GM19468 (cell line): ENCODE measurements around the gene ZNF3.
A peak's percentile ranks its signal among the peaks of the same experiment; 100 is the strongest.

Source experiments
- ATAC-seq: cut with Tn5 transposase; IDR thresholded peaks from one replicate; pipeline ENCODE4 v1.9.1; 2021; ENCODE audit warnings: mild to moderate bottlenecking, moderate library complexity, moderate number of reproducible peaks; ENCODE audit not compliant: unreplicated experiment; ENCODE audit errors: extremely low read depth

Gene ZNF3

GRCh38 chr7:100061518-100062193, 19.9 kb downstream of the ZNF3 start:
- no peak for ATAC-seq

- ATAC-seq: no peak
These were observed 22.2 kb downstream of the ZNF3 start for GRCh38 chr7:100059251-100059739.

GRCh38 chr7:100057006-100057405, 24.5 kb downstream of the ZNF3 start:
- ATAC-seq: no peak

GRCh38 chr7:100053215-100053614, 28.3 kb downstream of the ZNF3 start:
- no peak for ATAC-seq

- no peak for ATAC-seq
These were observed 29.9 kb downstream of the ZNF3 start for GRCh38 chr7:100051611-100052010.

GRCh38 chr7:100049441-100050291, 31.9 kb downstream of the ZNF3 start, which contains the start of gene ZSCAN21:
TSS of gene ZSCAN21 (plus strand) at chr7:100049774. CDS start at chr7:100057007, 7,233 bp downstream.
- ATAC-seq: peak; percentile 51

GRCh38 chr7:100048680-100049079, 32.8 kb downstream of the ZNF3 start:
- no peak for ATAC-seq

GRCh38 chr7:100044718-100045117, 36.8 kb downstream of the ZNF3 start:
- no peak for ATAC-seq

GRCh38 chr7:100040575-100040974, 40.9 kb downstream of the ZNF3 start:
- no peak for ATAC-seq

- no peak for ATAC-seq
These were observed 43.2 kb downstream of the ZNF3 start for GRCh38 chr7:100038326-100038725.

GRCh38 chr7:100035876-100036275, 45.6 kb downstream of the ZNF3 start:
- ATAC-seq: no peak

- ATAC-seq: no peak
These were observed 46.5 kb downstream of the ZNF3 start for GRCh38 chr7:100034871-100035510.

- ATAC-seq: no peak
These were observed 48.0 kb downstream of the ZNF3 start for GRCh38 chr7:100033526-100033925.

- no peak for ATAC-seq
These were observed 51.9 kb downstream of the ZNF3 start for GRCh38 chr7:100029596-100029995.

- ATAC-seq: no peak
These were observed 54.3 kb downstream of the ZNF3 start for GRCh38 chr7:100027197-100027596.

- ATAC-seq: no peak
These were observed 57.4 kb downstream of the ZNF3 start for GRCh38 chr7:100024020-100024619.

- ATAC-seq: no peak
These were observed 58.0 kb downstream of the ZNF3 start for GRCh38 chr7:100023526-100023925.

- no peak for ATAC-seq
These were observed 58.9 kb downstream of the ZNF3 start for GRCh38 chr7:100022621-100023020.

- ATAC-seq: no peak
These were observed 60.2 kb downstream of the ZNF3 start for GRCh38 chr7:100021297-100021696.
